HG03064 (cell line): ENCODE results near the gene CYP2C9.

Experiments
- ATAC-seq: cut with Tn5 transposase; IDR thresholded peaks from one replicate; pipeline ENCODE4 v1.9.1; 2021; ENCODE audit warnings: low read depth; ENCODE audit not compliant: unreplicated experiment

CYP2C9 gene

DNA sequence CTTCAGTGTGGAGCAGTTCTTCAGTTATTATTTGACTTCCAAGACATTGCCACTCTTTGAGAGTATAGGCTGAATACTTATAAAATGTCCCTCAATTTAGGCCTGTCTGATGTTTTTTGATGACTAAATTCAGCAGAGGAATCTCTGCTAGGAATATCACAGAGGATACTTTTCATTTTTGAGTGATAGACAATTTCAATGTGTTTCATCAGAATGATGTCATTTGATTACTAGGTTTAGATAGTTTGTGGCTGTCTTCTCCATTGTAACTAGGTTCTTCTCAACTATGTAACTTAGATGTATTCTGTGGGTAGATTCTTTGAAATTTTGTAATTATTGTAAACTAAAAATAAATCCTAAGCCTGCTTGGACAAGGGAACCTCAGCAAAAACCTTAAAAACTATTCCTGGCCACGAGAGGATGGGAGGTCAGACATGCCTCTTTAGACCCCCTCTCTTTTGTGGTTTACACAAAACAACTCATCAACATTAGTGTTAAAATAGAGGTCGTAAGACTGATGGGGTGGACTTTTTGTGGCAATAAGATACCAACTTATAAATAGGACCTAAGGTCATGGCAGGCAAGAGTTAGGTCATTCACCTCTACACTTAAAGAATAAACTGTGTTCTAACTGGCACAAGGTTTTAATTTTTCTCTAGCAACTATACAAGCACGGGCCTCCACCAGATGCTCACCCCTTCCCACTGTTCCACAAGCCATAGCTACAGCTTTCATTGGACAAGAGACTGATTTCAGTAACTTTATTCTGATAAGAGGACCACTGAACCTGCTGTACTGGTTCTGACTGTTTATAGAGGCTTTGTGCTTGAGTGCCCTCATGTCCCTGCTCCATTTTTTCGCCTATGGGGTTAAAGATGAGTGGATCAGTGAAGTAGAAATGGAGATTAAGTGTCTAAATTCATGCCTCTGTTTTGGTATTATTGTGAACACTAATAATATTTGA lies 97.2 kb downstream of the CYP2C9 start:
- no peak for ATAC-seq

DNA sequence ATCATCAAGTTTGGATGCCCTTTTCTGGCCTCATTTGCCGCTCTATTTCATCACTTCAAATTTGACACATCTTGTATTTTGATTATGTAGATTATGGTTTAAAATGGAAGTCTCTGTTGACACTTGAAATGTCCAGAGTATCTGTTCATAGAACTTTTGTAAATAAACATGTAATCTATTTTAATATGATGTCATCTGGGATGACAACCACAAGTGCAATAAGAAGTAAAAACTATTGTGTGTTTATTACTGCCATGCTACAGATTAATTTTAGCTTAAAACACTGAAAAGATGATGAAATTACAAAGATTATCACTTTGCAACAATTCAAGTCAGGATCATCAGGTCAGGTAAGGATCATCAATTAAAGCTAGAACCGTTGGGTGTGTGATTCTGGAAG lies 100.8 kb downstream of the CYP2C9 start:
- ATAC-seq: no peak
